ENCODE results near the gene OPA1. TPM values are rescaled to one million over a fixed set of nuclear protein-coding genes. Genes with fewer than 3 reads are reported as not detected.

OPA1 gene
- polyA plus RNA-seq, 1 donor (not counting 4 experiments of a cell fraction or from before 2014, with no cell fraction given), result 50.1 TPM

- Histone ChIP-seq H3K4me1 (ENCODE audit: control insufficient read depth, extremely low read depth, insufficient read depth, low read length) (no peaks in the 10 kb centered on the region), H3K79me2 (ENCODE audit: control insufficient read depth, insufficient read depth, low read length) (no peaks in the 10 kb centered on the region), H3K4me2 (ENCODE audit: control insufficient read depth, extremely low read depth, insufficient read depth, low read depth, low read length) (no peak overlapping the region), H3K27ac (ENCODE audit: control insufficient read depth, insufficient read depth, low read length) (no peak overlapping the region), H3K4me3 (ENCODE audit: control insufficient read depth in 2 of 3, extremely low read depth in 1 of 3, insufficient read depth in 2 of 3, low read depth in 1 of 3, low read length in 3 of 3) (no peak overlapping the region), H3K9ac (ENCODE audit: control insufficient read depth, extremely low read depth, insufficient read depth, low read length) (no peak overlapping the region), H3K27me3 (ENCODE audit: control insufficient read depth, extremely low read depth, insufficient read depth, low read length) (peaks cover 9% of the 10 kb centered on the region), H3K9me3 (ENCODE audit: control insufficient read depth, low read depth, low read length) (no peaks in the 10 kb centered on the region), H3K9me1 (ENCODE audit: control insufficient read depth, extremely low read depth, insufficient read depth, low read length) (no peaks in the 10 kb centered on the region), H2AFZ (ENCODE audit: control insufficient read depth, low read length) (no peak overlapping the region), H3K36me3 (ENCODE audit: control insufficient read depth in 2 of 2, extremely low read depth in 1 of 2, insufficient read depth in 2 of 2, low read length in 2 of 2) (no peaks in the 10 kb centered on the region), H4K20me1 (ENCODE audit: control insufficient read depth, extremely low read depth, insufficient read depth, low read length) (no peaks in the 10 kb centered on the region)
- FAIRE-seq, result no peak
- TF ChIP-seq CTCF (optimal IDR thresholded peaks at IDR 0.05 in 1 of 3, IDR thresholded peaks at IDR 0.05 in 1 of 3, conservative IDR thresholded peaks at IDR 0.05 in 1 of 3; ENCODE audit: extremely low read depth in 1 of 3, insufficient read depth in 2 of 3, low read length in 3 of 3) (no peak), EZH2 (IDR thresholded peaks at IDR 0.05; ENCODE audit: low read length) (no peak)
- dilution Hi-C loops (cut with MboI; ENCODE audit: extremely low pct_ligation_motif_present, low sequenced_read_pairs), result no loop called here
- no peak for DNase-seq (ENCODE audit: low read depth, low spot score)
These were observed 36.2 kb upstream of the OPA1 start for GRCh38 chr3:193556841-193557240.

GRCh38 chr3:193559100-193559499, 33.9 kb upstream of the OPA1 start:
- no peak for TF ChIP-seq CTCF (optimal IDR thresholded peaks at IDR 0.05 in 1 of 3, IDR thresholded peaks at IDR 0.05 in 1 of 3, conservative IDR thresholded peaks at IDR 0.05 in 1 of 3; ENCODE audit: extremely low read depth in 1 of 3, insufficient read depth in 2 of 3, low read length in 3 of 3)
- TF ChIP-seq EZH2 (IDR thresholded peaks at IDR 0.05; ENCODE audit: low read length), result no peak
- Histone ChIP-seq H3K27ac (ENCODE audit: control insufficient read depth, insufficient read depth, low read length) (no peak overlapping the region), H3K4me1 (ENCODE audit: control insufficient read depth, extremely low read depth, insufficient read depth, low read length) (no peaks in the 10 kb centered on the region), H3K27me3 (ENCODE audit: control insufficient read depth, extremely low read depth, insufficient read depth, low read length) (peaks cover 9% of the 10 kb centered on the region), H3K4me3 (ENCODE audit: control insufficient read depth in 2 of 3, extremely low read depth in 1 of 3, insufficient read depth in 2 of 3, low read depth in 1 of 3, low read length in 3 of 3) (no peak overlapping the region), H3K9ac (ENCODE audit: control insufficient read depth, extremely low read depth, insufficient read depth, low read length) (no peak overlapping the region), H3K9me1 (ENCODE audit: control insufficient read depth, extremely low read depth, insufficient read depth, low read length) (no peaks in the 10 kb centered on the region), H3K79me2 (ENCODE audit: control insufficient read depth, insufficient read depth, low read length) (no peaks in the 10 kb centered on the region), H2AFZ (ENCODE audit: control insufficient read depth, low read length) (no peak overlapping the region), H3K9me3 (ENCODE audit: control insufficient read depth, low read depth, low read length) (no peaks in the 10 kb centered on the region), H3K4me2 (ENCODE audit: control insufficient read depth, extremely low read depth, insufficient read depth, low read depth, low read length) (no peak overlapping the region), H3K36me3 (ENCODE audit: control insufficient read depth in 2 of 2, extremely low read depth in 1 of 2, insufficient read depth in 2 of 2, low read length in 2 of 2) (no peaks in the 10 kb centered on the region), H4K20me1 (ENCODE audit: control insufficient read depth, extremely low read depth, insufficient read depth, low read length) (no peaks in the 10 kb centered on the region)
- FAIRE-seq (no peak), DNase-seq (ENCODE audit: low read depth, low spot score) (no peak)
- dilution Hi-C loops (cut with MboI; ENCODE audit: extremely low pct_ligation_motif_present, low sequenced_read_pairs), result no loop called here
